Esophagus squamous epithelium (tissue), 4 donors: ENCODE measurements around the gene MCC.

Experiments
- CTCF ChIP-seq, 6 experiments: fragments of 450-650 bp in 4 of 6; fragments of 200-600 bp in 2 of 6; sonication (generic) in 2 of 6; IDR thresholded peaks; one replicate each; pipeline ENCODE4 v1.5.1; 2016 to 2019; ENCODE audit warnings: antibody characterized with exemption in 6 of 6, mild to moderate bottlenecking in 4 of 6, moderate library complexity in 4 of 6
- POLR2A ChIP-seq, 4 donors: fragments of 450-650 bp; IDR thresholded peaks; one replicate each; pipeline ENCODE4 v1.6.1; 2017; ENCODE audit warnings: antibody characterized with exemption in 4 of 4, mild to moderate bottlenecking in 4 of 4, moderate library complexity in 3 of 4

- TF ChIP-seq CTCF (IDR thresholded peaks at IDR 0.05) (no peak), POLR2A (IDR thresholded peaks at IDR 0.05) (no peak)
These were observed 373.2 kb downstream of the MCC start for GRCh38 chr5:113115061-113115460.
